Activated gamma-delta T cell treated with anti-CD3 and anti-CD28 coated beads, Interleukin-2, amount 50 U/mL, for 16 hours (primary cell): ENCODE data around the gene CLCN4.

ENCODE experiments used
- DNase-seq: peaks from one replicate; pipeline ENCODE4 v3.0.0-alpha.2; 2020; ENCODE audit warnings: low read depth

CLCN4 gene

DNA sequence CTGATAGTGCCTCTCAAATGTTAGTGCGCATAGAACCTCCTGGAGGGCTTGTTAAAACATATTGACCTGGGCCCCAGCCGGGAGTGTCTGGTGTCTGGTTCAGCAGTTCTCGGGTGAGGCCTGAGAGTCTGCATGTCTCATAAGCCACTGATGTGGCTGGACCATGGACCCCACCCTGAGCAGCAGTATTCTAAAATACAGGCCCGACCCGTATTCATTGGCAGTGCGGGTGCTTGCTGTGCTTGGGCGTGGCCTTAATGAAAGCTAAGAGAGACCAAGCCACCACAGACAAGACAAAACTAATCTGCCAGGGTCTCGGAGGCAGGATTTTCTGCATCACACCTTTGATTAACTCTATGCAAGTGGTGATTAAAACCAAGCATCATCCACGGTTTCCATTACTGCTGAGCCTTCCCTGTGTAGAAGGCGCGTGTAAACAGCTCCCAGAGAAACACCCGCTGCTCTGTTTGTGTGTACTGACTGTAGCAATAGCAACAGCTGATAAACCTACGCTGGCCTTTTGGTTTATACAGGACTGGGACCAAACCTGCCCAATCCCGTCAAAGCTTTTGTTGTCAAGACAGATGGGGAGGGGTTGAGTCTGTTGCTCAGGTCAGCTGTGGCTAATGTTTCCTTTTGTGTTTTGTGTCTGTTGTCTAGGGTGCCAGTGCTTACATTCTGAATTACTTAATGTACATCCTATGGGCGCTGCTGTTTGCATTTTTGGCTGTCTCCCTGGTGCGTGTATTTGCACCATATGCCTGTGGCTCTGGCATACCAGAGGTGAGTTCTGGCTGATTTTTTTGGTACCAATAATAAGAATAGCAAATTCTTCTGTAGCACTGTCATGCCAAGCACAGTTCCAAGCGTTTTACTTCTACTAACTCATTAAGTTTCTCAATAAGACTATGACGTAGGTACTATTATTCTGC lies 40.8 kb downstream of the CLCN4 start:
- DNase-seq: no peak

DNA sequence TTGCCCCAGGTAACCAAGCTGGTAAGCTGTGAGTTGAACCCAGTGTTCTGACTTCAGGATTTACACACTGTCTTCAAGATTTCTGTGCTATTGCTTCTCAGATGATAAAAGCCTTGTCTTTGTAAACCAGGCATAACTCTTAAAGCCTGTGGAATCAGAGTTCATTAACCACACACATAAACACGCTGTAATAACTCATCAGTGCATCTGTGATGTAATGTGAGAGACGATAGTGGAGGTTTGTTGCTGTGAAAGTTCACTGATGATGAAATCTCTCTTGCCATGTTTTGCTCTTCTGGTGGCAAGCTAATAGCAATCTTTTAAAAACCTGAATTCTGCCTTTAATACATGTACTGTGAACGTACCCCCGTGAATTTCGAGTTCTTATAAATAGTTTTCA lies 41.5 kb downstream of the CLCN4 start:
- no peak for DNase-seq

DNA sequence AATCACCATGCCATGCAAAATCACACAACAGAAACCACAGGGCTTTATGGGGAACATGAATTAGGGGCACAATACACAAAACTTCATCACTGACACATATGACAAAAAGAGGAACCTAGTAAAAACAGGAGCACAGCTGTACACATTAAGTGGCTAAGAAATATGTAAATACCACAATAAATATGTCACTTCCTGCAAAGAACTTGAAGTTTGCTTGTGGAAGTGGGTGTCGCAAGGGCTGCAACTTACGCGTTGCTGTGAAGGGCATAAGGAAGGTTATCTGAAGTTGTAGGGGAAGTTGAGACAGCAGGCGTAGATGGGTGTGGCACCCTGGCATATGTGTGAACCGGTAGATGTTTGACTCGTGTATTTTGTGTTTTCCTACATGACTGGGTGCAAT lies 42.4 kb downstream of the CLCN4 start:
- DNase-seq: no peak

DNA sequence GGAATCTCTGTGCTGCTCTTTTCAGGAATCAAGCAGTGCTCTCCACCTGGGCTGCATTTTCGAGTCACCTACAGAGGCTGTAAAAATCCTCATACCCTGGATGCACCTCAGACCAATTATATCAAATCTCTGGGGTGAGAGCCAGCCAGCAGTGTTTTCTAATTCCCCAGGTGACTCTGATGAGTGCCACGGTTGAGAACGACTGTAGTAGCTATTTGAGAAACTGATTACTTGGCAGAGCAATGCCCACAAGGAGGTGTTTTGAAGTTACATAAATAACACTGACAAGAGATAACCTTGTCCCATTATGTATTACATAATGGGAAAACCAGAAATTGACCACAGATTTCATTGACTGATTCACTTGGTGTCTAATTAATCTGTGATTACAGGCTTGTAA lies 46.8 kb downstream of the CLCN4 start:
- DNase-seq: no peak

DNA sequence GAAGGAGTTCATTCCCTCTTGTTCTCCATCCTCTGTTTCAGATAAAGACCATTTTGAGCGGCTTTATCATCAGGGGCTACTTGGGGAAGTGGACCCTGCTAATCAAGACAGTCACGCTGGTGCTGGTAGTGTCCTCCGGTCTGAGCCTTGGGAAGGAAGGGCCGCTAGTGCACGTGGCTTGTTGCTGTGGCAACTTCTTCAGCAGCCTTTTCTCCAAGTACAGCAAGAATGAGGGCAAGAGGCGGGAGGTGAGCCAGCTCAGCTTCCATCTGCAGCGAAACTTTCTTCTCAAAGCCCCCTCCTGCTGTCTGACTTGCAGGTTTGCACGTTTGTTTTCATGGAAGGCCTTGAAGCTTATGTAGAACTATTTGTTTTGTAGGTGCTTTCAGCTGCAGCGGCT lies 49.5 kb downstream of the CLCN4 start:
- no peak for DNase-seq

DNA sequence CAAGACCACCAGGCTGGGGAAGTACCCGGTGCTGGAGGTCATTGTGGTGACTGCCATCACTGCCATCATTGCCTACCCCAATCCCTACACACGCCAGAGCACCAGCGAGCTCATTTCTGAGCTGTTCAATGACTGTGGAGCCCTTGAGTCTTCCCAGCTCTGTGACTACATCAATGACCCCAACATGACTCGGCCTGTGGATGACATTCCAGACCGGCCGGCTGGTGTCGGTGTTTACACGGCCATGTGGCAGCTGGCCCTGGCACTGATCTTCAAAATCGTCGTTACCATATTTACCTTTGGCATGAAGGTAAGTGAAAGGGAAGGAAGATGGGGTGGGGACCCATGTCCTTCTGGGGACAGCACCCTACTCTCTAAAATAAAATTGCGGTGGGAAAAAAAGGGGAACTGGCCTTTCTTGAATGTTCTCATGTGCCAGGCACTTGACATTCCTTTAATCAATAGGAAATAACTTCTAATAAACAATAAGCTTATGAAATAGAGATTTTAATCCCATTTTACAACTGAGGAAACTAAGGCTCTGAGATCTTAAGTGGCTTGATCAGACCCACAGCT lies 51.6 kb downstream of the CLCN4 start:
- no peak for DNase-seq

DNA sequence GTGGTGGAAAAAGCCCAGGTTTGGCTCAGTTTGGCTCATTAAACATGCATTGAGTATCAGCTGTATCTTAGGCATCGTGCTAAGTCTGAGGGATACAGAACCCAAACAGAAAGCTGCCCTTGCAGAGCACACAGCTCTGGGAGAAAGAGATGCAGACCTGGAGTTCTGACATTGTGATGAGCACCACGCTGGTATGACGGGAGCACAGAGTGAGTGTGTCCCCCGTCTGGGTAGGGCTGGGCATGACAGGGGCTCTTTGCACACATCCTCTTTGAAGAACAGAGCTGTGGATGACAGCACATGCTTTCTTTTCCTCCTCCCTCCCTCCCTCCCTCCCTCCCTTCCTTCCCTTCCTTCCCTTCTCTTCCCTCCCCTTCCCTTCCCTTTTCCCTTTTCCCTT lies 52.2 kb downstream of the CLCN4 start:
- DNase-seq: no peak

DNA sequence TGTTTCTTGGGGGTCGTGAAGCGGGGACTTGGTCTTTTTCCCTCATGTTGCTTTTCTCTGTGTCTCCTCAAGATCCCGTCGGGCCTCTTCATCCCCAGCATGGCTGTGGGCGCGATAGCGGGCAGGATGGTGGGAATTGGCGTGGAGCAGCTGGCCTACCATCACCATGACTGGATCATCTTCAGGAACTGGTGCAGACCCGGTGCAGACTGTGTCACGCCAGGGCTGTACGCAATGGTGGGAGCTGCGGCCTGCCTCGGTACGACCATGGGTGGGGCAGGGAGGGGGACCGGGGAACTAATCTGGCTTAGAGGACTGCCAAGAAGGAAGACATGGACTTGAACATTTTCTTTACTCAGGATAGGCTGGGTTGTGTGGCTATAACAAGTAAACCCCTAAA lies 55.6 kb downstream of the CLCN4 start:
- DNase-seq: no peak

DNA sequence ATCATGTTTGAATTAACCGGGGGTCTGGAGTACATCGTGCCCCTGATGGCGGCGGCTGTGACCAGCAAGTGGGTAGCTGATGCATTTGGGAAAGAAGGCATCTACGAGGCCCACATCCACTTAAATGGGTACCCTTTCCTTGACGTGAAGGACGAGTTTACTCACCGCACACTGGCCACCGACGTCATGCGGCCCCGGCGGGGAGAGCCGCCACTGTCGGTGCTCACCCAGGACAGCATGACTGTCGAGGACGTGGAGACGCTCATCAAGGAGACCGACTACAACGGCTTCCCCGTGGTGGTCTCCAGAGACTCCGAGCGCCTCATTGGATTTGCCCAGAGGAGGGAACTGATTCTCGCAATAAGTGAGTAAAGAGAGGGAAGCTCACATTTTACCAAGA lies 56.9 kb downstream of the CLCN4 start:
- no peak for DNase-seq

DNA sequence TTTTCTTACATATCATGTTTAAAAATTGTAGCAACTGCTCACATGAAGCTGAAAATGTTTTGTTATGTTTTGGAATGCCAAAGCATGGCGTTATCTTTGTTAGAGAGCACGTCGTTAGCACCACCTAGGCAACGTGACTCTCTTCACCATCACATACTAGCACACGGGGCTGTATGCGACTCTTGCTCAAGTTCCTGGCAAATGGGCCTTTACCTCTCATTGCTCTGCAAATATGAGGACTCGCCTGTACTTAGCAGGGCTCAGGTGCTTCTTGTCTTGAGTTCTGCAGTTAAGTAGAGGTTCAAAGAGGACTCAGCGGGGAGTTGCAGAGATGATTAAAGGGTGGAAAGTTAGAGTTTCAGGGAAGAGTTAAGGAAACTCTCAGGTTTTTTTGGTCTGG lies 59.4 kb downstream of the CLCN4 start:
- DNase-seq: no peak

DNA sequence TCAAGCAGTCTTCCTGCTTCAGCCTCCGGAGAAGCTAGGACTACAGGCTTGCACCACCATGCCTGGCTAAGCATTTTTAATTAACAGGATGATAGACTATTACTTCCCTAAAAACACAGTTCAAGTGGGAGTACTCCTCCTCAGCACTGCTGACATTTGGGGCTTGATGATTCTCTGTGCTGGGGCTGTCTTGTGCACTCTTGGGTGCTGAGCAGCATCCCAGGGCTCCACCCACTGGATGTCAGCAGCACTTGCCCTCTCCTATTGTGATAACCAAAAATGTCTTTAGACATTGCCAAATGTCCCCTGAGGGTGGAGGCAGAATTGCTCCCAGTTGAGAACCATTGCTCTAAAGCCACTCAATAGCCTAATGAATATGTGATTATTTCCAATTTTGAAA lies 60.4 kb downstream of the CLCN4 start:
- DNase-seq: no peak

DNA sequence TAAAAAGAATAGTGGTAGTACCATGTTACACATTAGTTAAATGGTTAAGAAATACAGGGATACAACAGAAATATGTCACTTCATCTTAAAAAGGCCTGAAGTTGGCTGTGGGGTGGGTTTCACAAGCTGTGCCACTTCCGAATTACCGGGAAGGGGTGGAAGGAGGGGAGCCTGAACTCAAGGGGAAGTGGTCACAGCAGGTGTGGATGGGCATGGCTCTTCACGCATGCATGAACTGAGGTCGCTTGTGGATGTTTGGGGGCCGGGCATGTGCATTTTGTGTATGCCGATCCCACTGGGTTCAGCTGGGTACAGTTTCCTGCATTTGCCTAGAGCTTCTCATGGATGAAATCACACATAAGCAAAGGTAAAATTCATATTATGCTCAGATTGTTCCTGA lies 64.9 kb downstream of the CLCN4 start:
- DNase-seq: no peak

DNA sequence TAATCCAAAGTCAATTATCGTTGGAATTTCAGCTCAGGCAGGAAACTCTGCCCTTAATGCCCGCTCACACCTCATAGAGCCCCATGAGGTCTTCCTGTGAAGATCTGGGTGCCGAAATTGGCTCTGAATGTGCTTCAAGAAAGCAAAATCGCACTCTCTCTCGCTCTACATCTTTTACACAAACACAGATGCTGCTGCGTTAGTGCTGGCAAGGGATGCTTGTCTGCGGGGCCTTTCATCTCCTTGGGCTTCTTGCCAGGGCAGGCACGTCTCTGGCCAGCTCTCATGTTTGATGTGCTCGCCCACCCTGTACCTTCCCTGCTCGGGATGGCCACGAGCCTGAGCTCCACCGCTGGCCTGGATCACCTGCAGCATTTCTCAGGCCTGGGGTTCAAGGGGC lies 66.5 kb downstream of the CLCN4 start:
- no peak for DNase-seq

DNA sequence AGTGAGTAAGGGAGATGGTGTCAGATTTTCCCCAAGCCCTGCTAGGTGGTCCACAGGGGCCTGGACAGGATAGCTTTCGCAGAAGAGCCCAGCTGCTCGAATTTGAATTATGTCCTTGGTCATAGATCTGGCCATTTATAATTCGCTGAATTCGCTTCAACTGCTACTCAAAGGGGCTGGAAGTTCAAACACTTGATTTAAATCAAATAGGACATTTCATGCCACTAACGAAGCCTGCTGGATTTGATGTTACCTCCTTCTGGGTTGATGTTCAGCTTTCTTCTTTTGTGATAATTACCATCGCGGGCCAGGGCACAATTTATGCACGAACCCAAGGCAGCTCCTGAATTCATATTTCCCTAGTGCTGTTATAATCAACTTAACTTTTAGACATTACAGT lies 67.0 kb downstream of the CLCN4 start:
- DNase-seq: no peak

DNA sequence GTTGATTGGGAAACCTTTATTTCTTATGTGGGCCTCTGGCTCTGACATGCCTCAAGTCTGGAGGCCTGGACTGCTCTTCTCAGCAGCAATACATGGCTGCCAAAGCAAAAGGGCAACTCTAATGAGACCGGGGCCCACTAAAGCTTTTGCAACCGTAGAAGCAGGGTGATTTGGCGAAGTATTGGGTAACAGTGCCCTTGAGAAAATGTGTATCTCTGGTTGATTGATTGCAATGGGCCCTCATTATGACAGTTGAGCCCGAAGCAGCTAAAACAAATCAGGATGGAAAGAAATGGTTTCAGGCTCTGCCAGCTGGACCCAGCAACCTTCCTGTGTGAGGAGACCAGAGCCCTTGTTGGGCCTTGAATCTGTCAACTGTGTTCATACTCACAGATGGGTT lies 73.4 kb downstream of the CLCN4 start:
- DNase-seq: no peak

DNA sequence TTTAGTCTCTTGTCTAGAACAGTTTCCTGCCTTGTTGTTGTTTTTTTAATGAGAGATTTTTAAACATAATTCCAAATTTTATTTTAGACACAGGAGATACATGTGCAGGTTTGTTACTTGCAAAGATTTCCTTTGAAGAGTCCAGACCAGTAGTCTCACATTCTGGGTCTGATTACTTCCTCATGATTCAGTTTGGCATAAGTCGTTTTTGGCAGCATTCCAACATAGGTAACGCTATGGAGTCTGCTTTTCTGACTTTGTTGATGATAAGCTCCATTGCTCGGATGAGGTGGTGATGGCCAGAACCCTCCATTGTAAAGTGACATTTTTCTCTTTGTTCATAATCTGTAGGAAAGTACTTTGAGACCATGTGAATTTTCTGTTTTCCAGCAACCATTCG lies 74.7 kb downstream of the CLCN4 start:
- DNase-seq: no peak

DNA sequence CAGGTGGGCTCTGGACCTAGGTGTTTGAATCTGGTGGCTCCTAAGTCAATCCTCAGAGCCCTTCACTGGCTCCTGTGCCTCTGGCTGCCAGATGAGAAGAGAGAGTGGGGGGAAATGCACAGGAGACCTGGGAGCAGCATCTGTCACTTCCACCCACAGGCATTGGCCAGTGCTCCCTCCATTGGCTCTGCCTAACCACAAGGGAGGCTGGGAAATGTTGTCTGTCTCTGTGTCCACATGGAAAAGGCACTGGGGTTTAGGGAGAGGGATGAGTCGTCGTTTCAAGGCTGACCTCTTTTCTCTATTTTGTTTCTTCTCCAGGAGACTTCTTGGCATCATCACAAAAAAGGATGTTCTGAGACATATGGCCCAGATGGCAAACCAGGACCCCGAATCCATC lies 76.4 kb downstream of the CLCN4 start:
- DNase-seq: no peak

DNA sequence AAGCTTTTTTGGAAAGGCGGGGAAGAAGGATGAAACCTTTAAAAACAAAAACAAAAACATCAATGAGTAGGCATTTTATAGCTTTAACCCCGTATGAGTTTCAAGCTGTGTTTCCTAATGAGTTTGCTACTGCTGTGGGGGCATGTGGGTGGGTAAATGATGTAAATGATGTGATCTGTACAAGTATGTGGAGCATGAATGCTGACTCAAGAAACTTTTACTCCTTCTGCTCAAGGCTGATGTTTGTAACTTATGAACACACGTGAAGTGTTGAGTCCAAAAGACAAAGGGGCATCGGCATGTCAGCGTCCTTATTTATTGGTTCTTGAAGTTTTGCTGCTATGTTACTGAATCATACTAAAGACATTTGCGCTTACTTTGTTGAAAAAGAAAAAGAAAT lies 76.9 kb downstream of the CLCN4 start:
- DNase-seq: no peak

DNA sequence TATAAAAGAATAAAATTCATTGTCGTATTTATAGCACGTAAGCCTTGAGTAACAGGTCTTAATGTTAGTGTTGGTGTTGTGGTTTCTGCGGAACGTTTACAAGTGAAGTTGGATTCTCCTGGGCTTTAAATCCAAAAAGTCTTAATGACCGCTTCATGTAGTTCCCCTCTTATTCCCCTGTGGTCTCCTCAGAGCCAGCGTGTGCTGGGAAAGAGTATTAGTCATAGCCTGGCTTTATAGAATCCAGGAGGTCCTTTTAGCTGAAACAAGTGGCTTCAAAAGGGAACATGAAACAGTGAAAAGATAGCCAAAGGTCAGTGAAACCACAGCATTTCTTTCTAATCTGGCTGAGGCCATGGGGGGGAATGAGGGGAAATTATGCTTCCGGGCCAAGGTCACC lies 79.1 kb downstream of the CLCN4 start:
- DNase-seq: no peak

DNA sequence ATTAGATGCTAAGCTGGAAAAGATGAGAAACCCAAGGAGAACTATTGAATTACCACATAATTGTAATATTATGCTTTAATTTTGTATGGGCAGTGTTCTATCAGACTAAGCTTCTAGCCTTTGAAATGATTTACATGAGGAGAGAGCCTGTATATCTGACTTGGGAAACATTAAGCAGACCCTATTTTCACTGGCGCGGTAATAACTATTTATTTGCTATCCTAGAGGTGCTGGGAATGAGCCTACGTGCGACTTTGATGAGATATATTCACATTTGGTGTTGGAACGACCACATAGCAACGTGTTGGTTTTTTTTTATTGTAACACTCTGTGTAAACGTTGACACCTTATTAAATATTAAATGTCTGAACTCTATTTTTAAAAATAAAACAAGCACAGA lies 80.5 kb downstream of the CLCN4 start:
- DNase-seq: no peak

DNA sequence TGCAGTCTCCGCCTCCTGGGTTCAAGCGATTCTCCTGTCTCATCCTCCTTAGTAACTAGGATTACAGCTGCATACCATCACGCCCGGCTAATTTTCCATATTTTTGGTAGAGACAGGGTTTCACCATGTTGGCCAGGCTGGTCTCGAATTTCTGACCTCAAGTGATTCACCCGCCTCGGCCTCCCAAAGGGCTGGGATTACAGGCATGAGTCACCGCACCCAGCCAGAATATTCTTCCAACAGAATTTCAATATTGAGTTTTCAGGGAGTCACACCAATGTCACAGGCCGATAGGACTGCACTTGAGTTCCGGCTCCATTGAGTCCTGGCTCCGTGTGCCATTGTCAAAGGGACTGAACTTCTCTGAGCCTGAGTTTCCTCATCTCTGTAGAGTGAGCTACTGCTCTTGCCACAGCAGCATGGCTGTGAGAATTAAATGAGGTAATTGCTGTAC lies 82.9 kb downstream of the CLCN4 start:
- no peak for DNase-seq

DNA sequence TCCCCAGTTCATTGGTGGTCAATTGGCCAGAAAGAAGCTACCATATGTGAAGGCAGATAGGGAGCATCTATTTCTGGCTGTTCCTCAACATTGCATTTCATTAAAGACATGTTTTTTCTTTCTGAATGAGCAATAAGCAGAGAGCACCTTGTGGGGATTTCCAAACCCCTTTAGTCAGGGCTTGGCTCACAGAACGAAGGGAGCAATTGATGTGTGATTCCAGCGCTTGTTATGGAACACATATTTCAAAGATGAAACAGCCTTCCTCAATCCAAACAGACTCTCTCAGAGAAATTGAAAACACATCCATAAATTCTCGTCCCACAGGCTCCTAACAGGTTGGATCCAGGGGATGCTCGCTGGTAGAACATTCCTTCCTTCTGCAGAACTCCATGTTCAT lies 84.1 kb downstream of the CLCN4 start:
- no peak for DNase-seq

DNA sequence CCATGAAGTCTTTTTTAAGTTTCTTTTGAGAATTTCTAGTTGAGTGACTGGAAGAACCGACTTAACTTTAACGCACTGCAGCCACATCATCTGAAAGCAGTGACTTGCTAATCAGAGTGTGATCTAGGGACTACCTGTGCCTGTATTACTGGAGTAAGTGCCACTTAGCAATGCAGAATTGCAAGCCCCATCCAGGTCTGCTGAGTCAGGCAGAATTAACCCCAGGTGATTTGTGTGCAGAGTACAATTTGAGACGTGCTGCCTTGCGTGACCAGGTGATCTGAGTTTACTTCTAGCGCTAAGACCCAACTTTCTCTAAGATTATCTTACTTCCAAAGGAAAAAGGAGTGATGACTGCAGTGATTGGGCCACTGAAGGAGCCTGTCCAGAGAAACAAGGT lies 85.3 kb downstream of the CLCN4 start:
- DNase-seq: no peak

DNA sequence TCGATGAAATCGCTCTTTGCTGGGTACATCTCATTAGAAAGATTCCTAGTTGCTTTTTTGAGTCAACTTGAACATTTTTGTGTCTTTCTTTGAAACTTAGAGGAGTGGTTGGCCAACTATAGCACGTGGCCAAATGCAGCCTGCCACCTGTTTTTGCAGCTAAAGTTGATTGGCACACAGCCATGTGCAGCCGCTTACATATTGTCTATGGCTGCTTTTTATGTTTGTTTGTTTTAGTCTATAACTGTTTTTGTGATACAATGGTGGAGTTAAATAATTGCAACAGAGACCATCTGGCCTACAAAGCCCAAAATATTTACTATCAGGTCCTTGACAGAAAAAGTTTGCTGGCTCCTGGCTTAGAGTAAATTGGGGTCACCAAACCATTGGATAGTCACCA lies 86.3 kb downstream of the CLCN4 start:
- no peak for DNase-seq
